Ectodermal cell (in vitro differentiated cells): ENCODE data around the gene PDE6B.

Experiments
- H3K27ac ChIP-seq: 2 replicates; pipeline ENCODE4 v1.7.0; 2013; ENCODE audit warnings: mild to moderate bottlenecking, low read depth, low read length; ENCODE audit not compliant: insufficient read depth, poor library complexity, severe bottlenecking
- H3K27me3 ChIP-seq: 2 replicates; pipeline ENCODE4 v1.7.0; 2013; ENCODE audit warnings: mild to moderate bottlenecking, low read length; ENCODE audit not compliant: insufficient read depth, control insufficient read depth, poor library complexity, severe bottlenecking
- H3K36me3 ChIP-seq: one replicate; pipeline ENCODE4 v1.7.0; 2013; ENCODE audit warnings: low read length; ENCODE audit not compliant: control insufficient read depth, insufficient read depth
- H3K4me1 ChIP-seq: one replicate; pipeline ENCODE4 v1.7.0; 2013; ENCODE audit warnings: low read length; ENCODE audit not compliant: control insufficient read depth, insufficient read depth
- H3K4me3 ChIP-seq: 2 replicates; pipeline ENCODE4 v1.7.0; 2013; ENCODE audit warnings: low read depth, low read length, control low read depth; ENCODE audit not compliant: insufficient read depth
- H3K9me3 ChIP-seq: 2 replicates; pipeline ENCODE4 v1.7.0; 2013; ENCODE audit warnings: mild to moderate bottlenecking, low read length, moderate library complexity; ENCODE audit not compliant: control insufficient read depth
- WGBS, 2 experiments: methylation state at CpG; one replicate each; pipeline ENCODE4 v1.1.7; 2013; ENCODE audit warnings: missing lambda C conversion rate in 2 of 2; 5-methylcytosine and 5-hydroxymethylcytosine counted together

The PDE6B gene

DNA sequence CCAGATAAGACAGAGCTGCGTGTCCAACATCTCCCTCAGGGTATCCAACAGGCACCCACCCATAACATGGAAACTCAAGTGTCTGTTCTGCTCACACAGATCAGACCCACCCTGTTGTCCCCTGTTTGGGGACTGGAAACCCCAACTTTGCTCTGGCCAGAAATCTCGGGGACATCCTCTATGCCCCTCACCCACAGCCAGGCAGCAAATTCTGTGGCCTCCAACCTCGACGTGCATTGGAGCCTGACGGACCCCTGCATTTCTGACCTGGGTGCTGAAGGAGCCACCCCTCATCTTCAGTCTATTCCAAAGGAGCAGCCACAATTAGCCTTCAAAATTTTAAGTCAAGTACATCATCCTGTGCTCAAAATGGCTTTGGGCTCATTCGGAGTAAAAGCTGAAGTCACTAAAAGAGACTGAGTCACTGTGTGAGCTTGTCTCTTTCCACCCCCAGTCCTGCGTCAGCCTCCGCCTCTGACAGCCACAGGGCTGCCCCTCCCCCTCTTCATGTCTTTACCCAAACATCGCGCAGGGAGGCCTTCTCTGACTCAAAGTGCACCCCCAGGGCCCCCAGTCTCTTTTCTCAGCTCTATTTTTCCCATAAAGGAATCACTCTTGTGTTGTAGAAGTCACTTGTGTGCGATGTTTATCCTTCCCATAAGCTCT, 24.4 kb upstream of the PDE6B start:
- H3K9me3 ChIP-seq: no peaks in the 10 kb centered on the region
- WGBS, 2 experiments: 65% methylated on average over 11 of the region's 11 CpGs
- H3K27ac ChIP-seq: no peak overlapping the region

DNA sequence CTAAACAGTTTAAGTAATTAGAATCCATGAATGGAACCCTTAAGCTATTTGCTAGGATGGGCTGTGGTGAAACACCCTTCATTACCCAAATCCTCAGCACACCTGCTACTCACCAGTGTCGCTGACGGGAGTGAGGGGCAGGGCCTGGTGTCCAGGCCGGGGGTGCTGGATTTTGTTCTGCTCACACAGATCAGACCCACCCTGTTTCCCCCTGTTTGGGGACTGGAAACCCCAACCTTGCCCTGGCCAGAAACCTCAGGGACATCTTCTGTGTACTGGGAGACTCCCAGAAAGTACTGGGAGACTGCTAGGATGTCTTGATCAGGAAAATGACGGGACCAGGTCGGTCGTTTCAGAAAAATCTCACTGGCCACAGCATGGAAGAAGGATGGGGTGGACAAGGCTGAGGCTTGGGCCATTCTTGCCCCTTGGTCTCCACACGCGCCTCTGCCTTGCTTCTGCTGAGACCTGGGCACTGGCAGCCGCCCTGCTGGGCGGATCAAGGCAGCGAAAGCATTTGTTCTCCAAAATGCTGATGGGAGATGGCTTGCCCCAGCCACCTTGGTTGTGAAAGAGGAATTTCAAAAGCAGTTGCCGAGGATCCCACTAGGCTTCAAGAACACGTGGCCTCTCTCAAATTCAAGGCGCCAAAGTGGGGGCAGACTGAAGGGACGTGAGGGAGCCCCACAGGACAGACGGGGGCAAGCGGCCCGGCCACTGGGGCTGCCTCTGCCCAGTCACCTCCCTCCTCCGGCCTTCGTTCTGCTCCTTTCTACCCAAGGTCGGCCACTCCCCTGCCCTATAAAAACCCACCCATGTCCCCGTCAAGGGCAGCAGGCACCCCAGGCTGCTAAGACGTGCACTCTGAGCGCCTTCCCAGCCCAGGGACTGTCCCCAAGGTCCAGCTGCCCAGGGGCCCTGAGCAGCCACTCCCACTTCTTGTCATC, 23.5 kb upstream of the PDE6B start:
- H3K4me1 ChIP-seq: no peaks in the 10 kb centered on the region
- no peaks in the 10 kb centered on the region for H3K9me3 ChIP-seq
- 86 to 88% methylated on average over 24 of the region's 24 CpGs for WGBS, 2 experiments

More for the DNA sequence above, 24.4 kb upstream of the PDE6B start:
- H3K4me1 ChIP-seq: no peaks in the 10 kb centered on the region
- H3K27me3 ChIP-seq: no peaks in the 10 kb centered on the region
- H3K4me3 ChIP-seq: no peak overlapping the region
- no peaks in the 10 kb centered on the region for H3K36me3 ChIP-seq

GRCh38 chr4:602559-602942, 22.8 kb upstream of the PDE6B start:
- H3K4me1 ChIP-seq: no peaks in the 10 kb centered on the region
- no peak overlapping the region for H3K4me3 ChIP-seq
- no peaks in the 10 kb centered on the region for H3K36me3 ChIP-seq
- H3K9me3 ChIP-seq: no peaks in the 10 kb centered on the region
- H3K27ac ChIP-seq: no peak overlapping the region
- H3K27me3 ChIP-seq: no peaks in the 10 kb centered on the region
- WGBS, 2 experiments: 24 to 28% methylated on average over 8 of the region's 8 CpGs

More for the DNA sequence above, 23.5 kb upstream of the PDE6B start:
- no peaks in the 10 kb centered on the region for H3K36me3 ChIP-seq
- H3K4me3 ChIP-seq: no peak overlapping the region
- no peaks in the 10 kb centered on the region for H3K27me3 ChIP-seq
- no peak overlapping the region for H3K27ac ChIP-seq

- Histone ChIP-seq H3K9me3 (no peaks in the 10 kb centered on the region), H3K4me1 (no peaks in the 10 kb centered on the region), H3K27me3 (no peaks in the 10 kb centered on the region), H3K27ac (no peak overlapping the region), H3K4me3 (no peak overlapping the region), H3K36me3 (no peaks in the 10 kb centered on the region)
- WGBS, 2 experiments: 40 to 92% methylated on average over 1 to 2 of the region's 3 CpGs
Measured at GRCh38 chr4:604131-604530, 21.2 kb upstream of the PDE6B start.

DNA sequence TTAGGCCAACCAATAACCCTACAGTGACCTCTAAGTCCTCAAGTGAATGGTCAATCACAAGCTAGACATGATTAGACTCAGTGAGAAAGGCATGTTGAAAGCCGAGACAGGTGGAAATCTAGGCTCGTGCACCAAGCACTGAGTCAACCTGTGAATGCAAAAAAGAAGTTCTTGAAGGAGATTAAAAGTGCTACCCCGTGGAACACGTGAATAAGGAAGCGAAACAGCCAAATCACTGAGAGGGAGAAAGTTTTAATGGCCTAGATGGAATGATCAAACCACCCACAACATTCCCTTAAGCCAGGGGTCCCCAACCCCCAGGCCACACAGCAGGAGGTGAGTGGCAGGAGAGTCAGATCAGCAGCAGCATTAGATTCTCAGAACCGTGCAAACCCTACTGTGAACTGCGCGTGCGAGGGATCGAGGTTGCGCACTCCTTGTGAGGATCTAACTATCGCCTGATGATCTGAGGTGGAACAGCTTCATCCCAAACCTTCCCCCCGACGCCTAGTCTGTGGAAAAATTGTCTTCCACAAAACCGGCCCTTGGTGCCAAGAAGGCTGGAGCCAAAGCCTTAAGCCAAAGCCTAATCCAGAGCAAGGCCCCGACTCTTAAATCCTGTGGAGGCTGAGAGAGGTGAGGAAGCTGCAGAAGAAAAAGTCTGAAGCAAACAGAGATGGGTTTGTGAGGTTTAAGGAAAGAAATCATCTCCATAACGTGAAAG, 19.5 kb upstream of the PDE6B start:
- 91 to 92% methylated on average over 17 of the region's 17 CpGs for WGBS, 2 experiments
- Histone ChIP-seq H3K9me3 (no peaks in the 10 kb centered on the region), H3K4me1 (no peaks in the 10 kb centered on the region), H3K27me3 (no peaks in the 10 kb centered on the region), H3K36me3 (no peaks in the 10 kb centered on the region), H3K27ac (no peak overlapping the region), H3K4me3 (no peak overlapping the region)

DNA sequence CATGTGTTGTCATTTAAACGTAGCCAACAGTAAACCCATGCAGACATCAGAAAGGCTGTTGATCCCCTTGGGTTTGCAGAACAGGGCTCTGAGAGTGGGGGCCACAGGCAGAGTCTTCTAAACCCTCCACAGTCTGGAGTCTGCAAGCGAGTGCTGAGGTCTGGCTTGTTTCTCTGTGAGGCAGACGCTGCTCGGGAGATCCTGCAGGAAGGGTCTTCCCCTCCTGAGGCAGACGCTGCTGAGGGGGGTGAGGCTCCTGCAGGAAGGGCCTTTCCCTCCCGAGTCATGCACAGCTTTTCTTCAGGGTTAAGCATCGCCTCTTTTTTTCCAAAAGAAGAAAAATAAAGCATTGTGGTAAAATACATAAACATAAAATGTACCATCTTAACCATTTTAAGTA, 17.1 kb upstream of the PDE6B start:
- 59 to 65% methylated on average over 6 of the region's 7 CpGs for WGBS, 2 experiments

GRCh38 chr4:609400-610050, 15.8 kb upstream of the PDE6B start:
- no peaks in the 10 kb centered on the region for H3K9me3 ChIP-seq
- 87 to 89% methylated on average over 8 of the region's 8 CpGs for WGBS, 2 experiments
- no peaks in the 10 kb centered on the region for H3K4me1 ChIP-seq
- H3K4me3 ChIP-seq: no peak overlapping the region
- H3K36me3 ChIP-seq: no peaks in the 10 kb centered on the region
- peaks cover 3% of the 10 kb centered on the region for H3K27me3 ChIP-seq
- no peak overlapping the region for H3K27ac ChIP-seq

More for the DNA sequence above, 17.1 kb upstream of the PDE6B start:
- Histone ChIP-seq H3K4me1 (no peaks in the 10 kb centered on the region), H3K27me3 (no peaks in the 10 kb centered on the region), H3K4me3 (no peak overlapping the region), H3K9me3 (no peaks in the 10 kb centered on the region), H3K27ac (no peak overlapping the region), H3K36me3 (no peaks in the 10 kb centered on the region)

GRCh38 chr4:610411-611261, 14.7 kb upstream of the PDE6B start:
- no peaks in the 10 kb centered on the region for H3K4me1 ChIP-seq
- peaks cover 3% of the 10 kb centered on the region for H3K27me3 ChIP-seq
- WGBS, 2 experiments: 66 to 70% methylated on average over 10 of the region's 10 CpGs
- H3K36me3 ChIP-seq: no peaks in the 10 kb centered on the region
- H3K27ac ChIP-seq: no peak overlapping the region
- H3K9me3 ChIP-seq: no peaks in the 10 kb centered on the region
- no peak overlapping the region for H3K4me3 ChIP-seq

- 91 to 92% methylated on average over 22 of the region's 22 CpGs for WGBS, 2 experiments
- no peaks in the 10 kb centered on the region for H3K9me3 ChIP-seq
- H3K4me1 ChIP-seq: no peaks in the 10 kb centered on the region
- no peaks in the 10 kb centered on the region for H3K36me3 ChIP-seq
- no peak overlapping the region for H3K4me3 ChIP-seq
- no peak overlapping the region for H3K27ac ChIP-seq
- peaks cover 3% of the 10 kb centered on the region for H3K27me3 ChIP-seq
Measured at GRCh38 chr4:612052-612748, 13.2 kb upstream of the PDE6B start.
